Measurements from ENCODE around the gene DMD.

DNA sequence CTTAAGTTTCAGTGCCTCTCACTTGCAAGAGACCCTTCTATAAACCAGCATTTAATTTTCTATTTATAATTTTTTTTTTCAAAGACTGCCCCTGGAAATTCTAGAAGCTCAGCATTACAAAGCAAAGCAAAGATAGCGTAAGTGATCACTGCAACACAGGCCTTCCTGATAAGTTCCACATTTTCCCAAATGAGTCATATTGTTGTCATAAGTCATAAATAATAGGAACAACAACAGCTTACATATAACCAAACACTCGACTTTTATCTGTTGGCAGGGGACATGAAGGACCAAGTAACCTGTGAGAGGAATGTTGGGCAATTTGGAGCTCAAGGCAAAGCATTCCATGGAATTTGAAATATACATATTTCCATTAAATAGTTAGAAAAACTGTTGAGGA is 815.5 kb downstream of the DMD start:
- TF ChIP-seq, protein P1, sequence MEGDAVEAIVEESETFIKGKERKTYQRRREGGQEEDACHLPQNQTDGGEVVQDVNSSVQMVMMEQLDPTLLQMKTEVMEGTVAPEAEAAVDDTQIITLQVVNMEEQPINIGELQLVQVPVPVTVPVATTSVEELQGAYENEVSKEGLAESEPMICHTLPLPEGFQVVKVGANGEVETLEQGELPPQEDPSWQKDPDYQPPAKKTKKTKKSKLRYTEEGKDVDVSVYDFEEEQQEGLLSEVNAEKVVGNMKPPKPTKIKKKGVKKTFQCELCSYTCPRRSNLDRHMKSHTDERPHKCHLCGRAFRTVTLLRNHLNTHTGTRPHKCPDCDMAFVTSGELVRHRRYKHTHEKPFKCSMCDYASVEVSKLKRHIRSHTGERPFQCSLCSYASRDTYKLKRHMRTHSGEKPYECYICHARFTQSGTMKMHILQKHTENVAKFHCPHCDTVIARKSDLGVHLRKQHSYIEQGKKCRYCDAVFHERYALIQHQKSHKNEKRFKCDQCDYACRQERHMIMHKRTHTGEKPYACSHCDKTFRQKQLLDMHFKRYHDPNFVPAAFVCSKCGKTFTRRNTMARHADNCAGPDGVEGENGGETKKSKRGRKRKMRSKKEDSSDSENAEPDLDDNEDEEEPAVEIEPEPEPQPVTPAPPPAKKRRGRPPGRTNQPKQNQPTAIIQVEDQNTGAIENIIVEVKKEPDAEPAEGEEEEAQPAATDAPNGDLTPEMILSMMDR (IDR thresholded peaks at IDR 0.05), result no peak
- TF ChIP-seq EZH2phosphoT487 (IDR thresholded peaks at IDR 0.05), result no peak

Data from neural progenitor cell (in vitro differentiated cells).